H9 (cell line): Measurements from ENCODE around the gene RMND5A. TPM values are rescaled to one million over a fixed set of nuclear protein-coding genes. Genes with fewer than 3 reads are reported as not detected.

ENCODE experiments used
- DNase-seq: peaks from one replicate; pipeline ENCODE4 v3.0.0-alpha.2; 2017
- H2AFZ ChIP-seq: one replicate; pipeline ENCODE4 v1.6.1; 2013; ENCODE audit warnings: mild to moderate bottlenecking, low read length, control low read depth, moderate library complexity
- H2AK5ac ChIP-seq: 2 replicates; pipeline ENCODE4 v1.6.1; 2013; ENCODE audit warnings: low read length, control low read depth, mixed read lengths; ENCODE audit not compliant: insufficient read length
- H2BK120ac ChIP-seq: one replicate; pipeline ENCODE4 v1.6.1; 2013; ENCODE audit warnings: low read depth, mild to moderate bottlenecking, low read length, control low read depth, inconsistent platforms; ENCODE audit not compliant: poor library complexity, severe bottlenecking
- H2BK12ac ChIP-seq: 2 replicates; pipeline ENCODE4 v1.6.1; 2013; ENCODE audit warnings: low read length, control low read depth, mixed read lengths, low read depth; ENCODE audit not compliant: insufficient read length
- H2BK15ac ChIP-seq: 2 replicates; pipeline ENCODE4 v1.6.1; 2013; ENCODE audit warnings: low read depth, low read length, control low read depth
- H2BK20ac ChIP-seq: one replicate; pipeline ENCODE4 v1.6.1; 2013; ENCODE audit warnings: low read depth, mild to moderate bottlenecking, low read length, control low read depth, inconsistent platforms; ENCODE audit not compliant: poor library complexity, severe bottlenecking
- H2BK5ac ChIP-seq: 2 replicates; pipeline ENCODE4 v1.6.1; 2013; ENCODE audit warnings: low read length, control low read depth, mixed read lengths; ENCODE audit not compliant: insufficient read length
- H3K14ac ChIP-seq: 2 replicates; pipeline ENCODE4 v1.6.1; 2013; ENCODE audit warnings: low read length, control low read depth; ENCODE audit not compliant: insufficient read depth
- H3K18ac ChIP-seq: 2 replicates; pipeline ENCODE4 v1.6.1; 2013; ENCODE audit warnings: low read depth, mild to moderate bottlenecking, mixed read lengths, low read length, control low read depth; ENCODE audit not compliant: insufficient read length
- H3K23ac ChIP-seq: 2 replicates; pipeline ENCODE4 v1.6.1; 2013; ENCODE audit warnings: low read length, control low read depth, mixed read lengths, low read depth; ENCODE audit not compliant: insufficient read length
- H3K23me2 ChIP-seq: 2 replicates; pipeline ENCODE4 v1.6.1; 2013; ENCODE audit warnings: low read depth, mild to moderate bottlenecking, mixed read lengths, low read length, control low read depth; ENCODE audit not compliant: insufficient read length, poor library complexity, severe bottlenecking
- H3K27ac ChIP-seq: 2 replicates; pipeline ENCODE4 v1.5.1; 2013; ENCODE audit warnings: low read length, control low read depth, mixed read lengths, low read depth; ENCODE audit not compliant: insufficient read length
- H3K27me3 ChIP-seq: 2 replicates; pipeline ENCODE4 v1.6.1; 2013; ENCODE audit warnings: low read length, control low read depth, inconsistent platforms; ENCODE audit not compliant: insufficient read depth
- H3K4ac ChIP-seq: 2 replicates; pipeline ENCODE4 v1.6.1; 2013; ENCODE audit warnings: low read depth, mild to moderate bottlenecking, control low read depth, inconsistent platforms, low read length, moderate library complexity
- H3K4me1 ChIP-seq: 2 replicates; pipeline ENCODE4 v1.6.1; 2013; ENCODE audit warnings: low read length, control low read depth, inconsistent platforms; ENCODE audit not compliant: insufficient read depth
- H3K4me2 ChIP-seq: 2 replicates; pipeline ENCODE4 v1.6.1; 2013; ENCODE audit warnings: low read length, control low read depth, mixed read lengths; ENCODE audit not compliant: insufficient read length, insufficient read depth
- H3K56ac ChIP-seq: 2 replicates; pipeline ENCODE4 v1.6.1; 2013; ENCODE audit warnings: low read depth, mild to moderate bottlenecking, mixed read lengths, low read length, control low read depth; ENCODE audit not compliant: insufficient read length
- H3K79me1 ChIP-seq: 2 replicates; pipeline ENCODE4 v1.6.1; 2013; ENCODE audit warnings: low read depth, mild to moderate bottlenecking, moderate library complexity, low read length, control low read depth, inconsistent platforms; ENCODE audit not compliant: insufficient read depth, poor library complexity, severe bottlenecking
- H3K79me2 ChIP-seq: 2 replicates; pipeline ENCODE4 v1.6.1; 2013; ENCODE audit warnings: low read length, control low read depth, inconsistent platforms; ENCODE audit not compliant: insufficient read depth
- H3K9ac ChIP-seq: 2 replicates; pipeline ENCODE4 v1.6.1; 2013; ENCODE audit warnings: low read length, control low read depth, mixed read lengths; ENCODE audit not compliant: insufficient read length; ENCODE audit errors: extremely low read depth
- H3K9me3 ChIP-seq: one replicate; pipeline ENCODE4 v1.6.1; 2013; ENCODE audit warnings: low read depth, low read length, inconsistent platforms; ENCODE audit not compliant: control insufficient read depth
- H3T11ph ChIP-seq: one replicate; pipeline ENCODE4 v1.6.1; 2013; ENCODE audit warnings: mild to moderate bottlenecking, low read length, control low read depth, inconsistent platforms
- H4K20me1 ChIP-seq: one replicate; pipeline ENCODE4 v1.6.1; 2013; ENCODE audit not compliant: control insufficient read depth, insufficient read length, insufficient read depth
- H4K5ac ChIP-seq: 2 replicates; pipeline ENCODE4 v1.6.1; 2013; ENCODE audit warnings: low read depth, mild to moderate bottlenecking, mixed read lengths, low read length, control low read depth; ENCODE audit not compliant: insufficient read length
- H4K8ac ChIP-seq: replicated peaks from 2 replicates; pipeline ENCODE4 v1.6.1; 2013; ENCODE audit warnings: low read length, control low read depth, mixed read lengths, low read depth; ENCODE audit not compliant: insufficient read length
- H4K91ac ChIP-seq: 2 replicates; pipeline ENCODE4 v1.6.1; 2013; ENCODE audit warnings: low read depth, mild to moderate bottlenecking, moderate library complexity, mixed read lengths, low read length, control low read depth; ENCODE audit not compliant: insufficient read length
- H3K27ac Mint-ChIP-seq, 3 experiments: 2 replicates in 2 of 3; 3 replicates in 1 of 3; pipeline ENCODE4 v1.8.0; 2020 to 2021; ENCODE audit warnings: mixed read lengths in 3 of 3, mild to moderate bottlenecking in 1 of 3, moderate library complexity in 1 of 3
- H3K27me3 Mint-ChIP-seq: 2 replicates; pipeline ENCODE4 v1.8.0; 2021; ENCODE audit warnings: low read depth, mild to moderate bottlenecking, moderate library complexity, mixed read lengths
- H3K36me3 Mint-ChIP-seq, 3 experiments: 2 replicates in 2 of 3; 3 replicates in 1 of 3; pipeline ENCODE4 v1.8.0; 2020 to 2021; ENCODE audit warnings: low read depth in 3 of 3, mixed read lengths in 3 of 3; ENCODE audit not compliant: insufficient read depth in 1 of 3
- H3K4me1 Mint-ChIP-seq, 2 experiments: 2 replicates each; pipeline ENCODE4 v1.8.0; 2020; ENCODE audit warnings: mixed read lengths in 2 of 2
- H3K4me3 Mint-ChIP-seq, 2 experiments: 2 replicates in 1 of 2; 3 replicates in 1 of 2; pipeline ENCODE4 v1.8.0; 2020 to 2021; ENCODE audit warnings: mild to moderate bottlenecking in 2 of 2, mixed read lengths in 2 of 2, moderate library complexity in 1 of 2
- H3K9me3 Mint-ChIP-seq, 2 experiments: 2 replicates in 1 of 2; 3 replicates in 1 of 2; pipeline ENCODE4 v1.8.0; 2020; ENCODE audit warnings: mild to moderate bottlenecking in 2 of 2, mixed read lengths in 2 of 2, moderate library complexity in 1 of 2
- WGBS: extraction: QIAGEN DNeasy Blood & Tissue Kit; methylation state at CpG from one replicate; pipeline ENCODE4 v1.1.7; 2013; ENCODE audit warnings: missing lambda C conversion rate, low lambda C conversion rate, mixed read lengths; ENCODE audit not compliant: insufficient read length; ENCODE audit errors: extremely low coverage; 5-methylcytosine and 5-hydroxymethylcytosine counted together
- total RNA-seq: library from RNA; stranded (reverse); gene quantifications from 2 replicates; pipeline ENCODE4 v1.2.1, GENCODE V29; 2021
- TF ChIP-seq, protein P1 (sequence below): fragments of 200-600 bp; sonication (generic); conservative IDR thresholded peaks from 3 replicates; pipeline ENCODE4 v1.8.0; 2021; ENCODE audit warnings: antibody characterized with exemption, mild to moderate bottlenecking

Gene RMND5A
- total RNA-seq, 1 experiment from 2014 or later, result 48.8 TPM

DNA sequence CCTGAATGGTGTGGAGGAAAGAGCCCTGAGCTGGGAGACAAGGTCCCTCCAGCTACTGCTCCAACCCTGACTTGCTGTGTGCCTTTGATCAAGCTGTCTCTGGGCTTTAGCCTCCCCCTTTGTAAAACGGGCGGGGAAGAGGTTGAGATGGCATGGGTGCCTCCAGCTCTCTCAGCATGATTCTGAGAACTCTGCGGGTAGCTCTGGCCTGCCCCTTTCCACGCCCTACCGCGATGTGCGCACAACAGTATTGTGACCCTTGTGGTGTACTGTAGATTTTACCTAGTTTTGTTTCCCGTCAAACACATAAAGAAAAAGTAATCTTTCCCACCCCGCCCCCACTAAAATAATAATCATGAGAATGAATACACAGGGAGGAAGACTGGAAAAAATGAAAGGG is 65.4 kb downstream of the RMND5A start:
- no peak overlapping the region for H3K27ac Mint-ChIP-seq
- H3K4ac ChIP-seq, result no peak overlapping the region
- H3K23me2 ChIP-seq, result no peaks in the 10 kb centered on the region
- no peak overlapping the region for H3K4me3 Mint-ChIP-seq
- no peak overlapping the region for H2BK12ac ChIP-seq
- H3K9ac ChIP-seq, result no peak overlapping the region
- peaks cover 0 to 11% of the 10 kb centered on the region in 2 experiments; a peak in 3 of 4 replicates for H3K4me1 Mint-ChIP-seq
- no peaks in the 10 kb centered on the region for H3K79me2 ChIP-seq
- H3K14ac ChIP-seq, result no peak overlapping the region
- peaks cover 27% of the 10 kb centered on the region; the same call in 1 of the 2 replicates for H3K27me3 ChIP-seq
- H2BK120ac ChIP-seq, result no peak overlapping the region
- H2BK5ac ChIP-seq, result no peak overlapping the region
- H3K36me3 Mint-ChIP-seq, result no peaks in the 10 kb centered on the region
- peaks cover 2 to 3% of the 10 kb centered on the region in 2 experiments; a peak in 1 of 5 replicates for H3K9me3 Mint-ChIP-seq
- no peak overlapping the region for H2AFZ ChIP-seq
- H3K9me3 ChIP-seq, result no peaks in the 10 kb centered on the region
- H3T11ph ChIP-seq, result no peak overlapping the region
- no peaks in the 10 kb centered on the region for H3K4me1 ChIP-seq
- DNase-seq, result no peak
- no peaks in the 10 kb centered on the region for H3K79me1 ChIP-seq
- no CpG with 5 or more reads among the region's 9 CpGs for WGBS
- H2BK20ac ChIP-seq, result no peak overlapping the region
- TF ChIP-seq, protein P1, sequence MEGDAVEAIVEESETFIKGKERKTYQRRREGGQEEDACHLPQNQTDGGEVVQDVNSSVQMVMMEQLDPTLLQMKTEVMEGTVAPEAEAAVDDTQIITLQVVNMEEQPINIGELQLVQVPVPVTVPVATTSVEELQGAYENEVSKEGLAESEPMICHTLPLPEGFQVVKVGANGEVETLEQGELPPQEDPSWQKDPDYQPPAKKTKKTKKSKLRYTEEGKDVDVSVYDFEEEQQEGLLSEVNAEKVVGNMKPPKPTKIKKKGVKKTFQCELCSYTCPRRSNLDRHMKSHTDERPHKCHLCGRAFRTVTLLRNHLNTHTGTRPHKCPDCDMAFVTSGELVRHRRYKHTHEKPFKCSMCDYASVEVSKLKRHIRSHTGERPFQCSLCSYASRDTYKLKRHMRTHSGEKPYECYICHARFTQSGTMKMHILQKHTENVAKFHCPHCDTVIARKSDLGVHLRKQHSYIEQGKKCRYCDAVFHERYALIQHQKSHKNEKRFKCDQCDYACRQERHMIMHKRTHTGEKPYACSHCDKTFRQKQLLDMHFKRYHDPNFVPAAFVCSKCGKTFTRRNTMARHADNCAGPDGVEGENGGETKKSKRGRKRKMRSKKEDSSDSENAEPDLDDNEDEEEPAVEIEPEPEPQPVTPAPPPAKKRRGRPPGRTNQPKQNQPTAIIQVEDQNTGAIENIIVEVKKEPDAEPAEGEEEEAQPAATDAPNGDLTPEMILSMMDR, result no peak
- H3K23ac ChIP-seq, result no peak overlapping the region
- H3K56ac ChIP-seq, result no peak overlapping the region
- H2AK5ac ChIP-seq, result no peak overlapping the region
- no peak overlapping the region for H3K27ac ChIP-seq
- H3K4me2 ChIP-seq, result no peak overlapping the region
- no peaks in the 10 kb centered on the region for H4K20me1 ChIP-seq
- H4K5ac ChIP-seq, result no peak overlapping the region
- no peak overlapping the region for H4K8ac ChIP-seq
- no peak overlapping the region for H3K18ac ChIP-seq
- peaks cover 60% of the 10 kb centered on the region for H3K27me3 Mint-ChIP-seq
- H4K91ac ChIP-seq, result no peak overlapping the region
- no peak overlapping the region for H2BK15ac ChIP-seq
